Astrocyte of the cerebellum (primary cell): Measurements from ENCODE around the gene CCDC187.

Experiments
- DNase-seq: peaks from one replicate; pipeline ENCODE4 v3.0.0-alpha.2; 2011; ENCODE audit warnings: low read depth
- H3K4me3 ChIP-seq: 2 replicates; pipeline ENCODE4 v1.5.1; 2011; ENCODE audit warnings: mild to moderate bottlenecking, low read depth, low read length, moderate library complexity
- CTCF ChIP-seq: IDR thresholded peaks from 2 replicates; pipeline ENCODE4 v1.5.1; 2012; ENCODE audit warnings: low read length, low read depth, moderate library complexity, mild to moderate bottlenecking; ENCODE audit errors: missing control alignments
- in situ Hi-C: cut with HindIII; loops from 2 replicates; pipeline ENCODE4 v1.10.0; 2017; ENCODE audit warnings: low sequenced_read_pairs

CCDC187 gene

GRCh38 chr9:136260936-136261472 is 42.9 kb downstream of the CCDC187 start:
- DNase-seq, result no peak
- no peak overlapping the region for H3K4me3 ChIP-seq
- no peak for TF ChIP-seq CTCF
- in situ Hi-C loops, result no loop called here

GRCh38 chr9:136260521-136260920 is 43.4 kb downstream of the CCDC187 start:
- H3K4me3 ChIP-seq, result no peak overlapping the region
- no peak for TF ChIP-seq CTCF
- no peak for DNase-seq
- in situ Hi-C loops, result no loop called here

- no peak for TF ChIP-seq CTCF
- in situ Hi-C loops, result no loop called here
- H3K4me3 ChIP-seq, result no peak overlapping the region
- no peak for DNase-seq
These were observed 44.1 kb downstream of the CCDC187 start for GRCh38 chr9:136259836-136260235.

- TF ChIP-seq CTCF, result no peak
- DNase-seq, result no peak
- in situ Hi-C loops, result no loop called here
- no peak overlapping the region for H3K4me3 ChIP-seq
These were observed 44.4 kb downstream of the CCDC187 start for GRCh38 chr9:136259517-136259813.

- in situ Hi-C loops, result no loop called here
- no peak for TF ChIP-seq CTCF
- DNase-seq, result no peak
- no peak overlapping the region for H3K4me3 ChIP-seq
These were observed 44.9 kb downstream of the CCDC187 start for GRCh38 chr9:136258786-136259516.

- H3K4me3 ChIP-seq, result no peak overlapping the region
- no peak for TF ChIP-seq CTCF
- DNase-seq, result no peak
- in situ Hi-C loops, result no loop called here
These were observed 45.6 kb downstream of the CCDC187 start for GRCh38 chr9:136258299-136258625.
